ENCODE results near the gene PSMC4. TPM values are rescaled to one million over a fixed set of nuclear protein-coding genes. Genes with fewer than 3 reads are reported as not detected.

The PSMC4 gene
- total and polyA plus RNA-seq, 2 experiments from 2014 or later: 113 to 137 TPM

- Histone ChIP-seq H3K36me3 (ENCODE audit: low read depth) (no peaks in the 10 kb centered on the region), H3K4me3 (no peak overlapping the region), H3K79me2 (ENCODE audit: insufficient read depth) (no peaks in the 10 kb centered on the region), H3K9me3 (ENCODE audit: low read depth) (no peaks in the 10 kb centered on the region), H3F3A (ENCODE audit: insufficient read depth) (no peaks in the 10 kb centered on the region), H3K4me1 (ENCODE audit: insufficient read depth) (no peaks in the 10 kb centered on the region), H3K9ac (no peak overlapping the region), H3K27me3 (replicated peaks; ENCODE audit: insufficient read depth) (peaks cover 5% of the 10 kb centered on the region), H2AFZ (no peak overlapping the region), H3K27ac (no peak overlapping the region), H3K4me2 (ENCODE audit: unreplicated experiment) (no peak overlapping the region), H4K20me1 (ENCODE audit: insufficient read depth) (no peaks in the 10 kb centered on the region), H3K9me2 (ENCODE audit: insufficient read depth) (no peaks in the 10 kb centered on the region)
- DNase-seq: no peak
- in situ Hi-C loops (cut with MboI): no loop called here
- TF ChIP-seq EZH2 (IDR thresholded peaks at IDR 0.05; ENCODE audit: insufficient read depth, poor library complexity, severe bottlenecking) (no peak), EZH2phosphoT487 (IDR thresholded peaks at IDR 0.05; ENCODE audit: insufficient read depth, low read depth) (no peak)
- 3 to 8% methylated on average over 1 of the region's 1 CpG for WGBS, 2 experiments (ENCODE audit: low coverage in 1 of 2, low lambda C conversion rate in 2 of 2, missing lambda C conversion rate in 2 of 2)
These were observed 30.6 kb upstream of the PSMC4 start for GRCh38 chr19:39940221-39940833.

GRCh38 chr19:39941151-39941550 is 29.8 kb upstream of the PSMC4 start:
- H3K9ac ChIP-seq: no peak overlapping the region
- peaks cover 5% of the 10 kb centered on the region for H3K27me3 ChIP-seq (replicated peaks; ENCODE audit: insufficient read depth)
- H3K9me2 ChIP-seq (ENCODE audit: insufficient read depth): no peaks in the 10 kb centered on the region
- H3K79me2 ChIP-seq (ENCODE audit: insufficient read depth): no peaks in the 10 kb centered on the region
- WGBS, 2 experiments (ENCODE audit: low coverage in 1 of 2, low lambda C conversion rate in 2 of 2, missing lambda C conversion rate in 2 of 2): 24 to 31% methylated on average over 6 of the region's 6 CpGs
- H3K4me1 ChIP-seq (ENCODE audit: insufficient read depth): no peaks in the 10 kb centered on the region
- H4K20me1 ChIP-seq (ENCODE audit: insufficient read depth): no peaks in the 10 kb centered on the region
- H3F3A ChIP-seq (ENCODE audit: insufficient read depth): no peaks in the 10 kb centered on the region
- in situ Hi-C loops (cut with MboI): no loop called here
- no peak overlapping the region for H3K4me2 ChIP-seq (ENCODE audit: unreplicated experiment)
- TF ChIP-seq EZH2 (IDR thresholded peaks at IDR 0.05; ENCODE audit: insufficient read depth, poor library complexity, severe bottlenecking): no peak
- no peak for TF ChIP-seq EZH2phosphoT487 (IDR thresholded peaks at IDR 0.05; ENCODE audit: insufficient read depth, low read depth)
- H3K27ac ChIP-seq: no peak overlapping the region
- no peaks in the 10 kb centered on the region for H3K36me3 ChIP-seq (ENCODE audit: low read depth)
- no peak for DNase-seq
- no peaks in the 10 kb centered on the region for H3K9me3 ChIP-seq (ENCODE audit: low read depth)
- H3K4me3 ChIP-seq: no peak overlapping the region
- H2AFZ ChIP-seq: no peak overlapping the region

DNA sequence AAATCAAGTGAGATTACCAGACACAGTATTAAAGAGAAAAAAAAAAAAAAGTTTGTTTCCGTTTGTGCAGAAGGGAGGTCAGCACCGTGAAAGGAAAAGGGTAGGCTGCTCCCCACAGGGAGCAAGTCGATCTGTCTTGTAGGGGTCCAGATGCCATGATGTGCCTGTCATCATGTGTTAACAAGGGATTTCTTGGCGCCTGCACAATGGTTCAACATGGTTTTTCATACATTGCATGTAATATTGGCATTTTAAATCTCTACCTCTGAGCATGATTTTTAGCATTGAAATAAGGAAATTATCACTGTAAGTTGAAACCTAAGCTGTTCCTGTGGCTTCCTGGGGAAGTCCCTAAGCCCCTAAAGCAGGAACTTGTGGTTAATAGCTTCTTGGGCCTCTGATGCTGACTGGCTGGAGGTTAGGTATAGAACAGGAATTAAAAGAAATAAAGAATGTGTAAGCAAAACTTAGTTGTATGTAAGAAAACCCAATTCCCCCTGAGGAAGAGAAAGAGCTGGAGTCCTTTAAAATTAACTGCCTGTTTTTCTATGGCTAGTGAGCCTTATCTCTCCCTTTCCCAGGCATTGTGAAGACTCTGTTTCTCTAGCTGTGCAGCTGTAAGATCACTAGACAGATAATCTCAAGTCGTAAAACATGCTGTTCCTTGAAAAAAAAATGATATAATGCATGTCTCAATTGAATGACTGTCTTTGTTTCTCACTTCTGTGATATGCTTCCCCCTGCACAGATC is 29.2 kb upstream of the PSMC4 start:
- peaks cover 5% of the 10 kb centered on the region for H3K27me3 ChIP-seq (replicated peaks; ENCODE audit: insufficient read depth)
- H3K79me2 ChIP-seq (ENCODE audit: insufficient read depth): no peaks in the 10 kb centered on the region
- H2AFZ ChIP-seq: no peak overlapping the region
- no peak for TF ChIP-seq EZH2phosphoT487 (IDR thresholded peaks at IDR 0.05; ENCODE audit: insufficient read depth, low read depth)
- TF ChIP-seq EZH2 (IDR thresholded peaks at IDR 0.05; ENCODE audit: insufficient read depth, poor library complexity, severe bottlenecking): no peak
- H3F3A ChIP-seq (ENCODE audit: insufficient read depth): peaks cover 4% of the 10 kb centered on the region; the same call in 1 of the 2 replicates
- H3K4me3 ChIP-seq: no peak overlapping the region
- WGBS, 2 experiments (ENCODE audit: low coverage in 1 of 2, low lambda C conversion rate in 2 of 2, missing lambda C conversion rate in 2 of 2): 9 to 12% methylated on average over 5 of the region's 5 CpGs
- no peak overlapping the region for H3K4me2 ChIP-seq (ENCODE audit: unreplicated experiment)
- H3K9ac ChIP-seq: no peak overlapping the region
- H3K4me1 ChIP-seq (ENCODE audit: insufficient read depth): no peaks in the 10 kb centered on the region
- no peak overlapping the region for H3K27ac ChIP-seq
- in situ Hi-C loops (cut with MboI): no loop called here
- H3K9me2 ChIP-seq (ENCODE audit: insufficient read depth): no peaks in the 10 kb centered on the region
- H3K9me3 ChIP-seq (ENCODE audit: low read depth): no peaks in the 10 kb centered on the region
- no peak for DNase-seq
- H3K36me3 ChIP-seq (ENCODE audit: low read depth): no peaks in the 10 kb centered on the region
- H4K20me1 ChIP-seq (ENCODE audit: insufficient read depth): no peaks in the 10 kb centered on the region

DNA sequence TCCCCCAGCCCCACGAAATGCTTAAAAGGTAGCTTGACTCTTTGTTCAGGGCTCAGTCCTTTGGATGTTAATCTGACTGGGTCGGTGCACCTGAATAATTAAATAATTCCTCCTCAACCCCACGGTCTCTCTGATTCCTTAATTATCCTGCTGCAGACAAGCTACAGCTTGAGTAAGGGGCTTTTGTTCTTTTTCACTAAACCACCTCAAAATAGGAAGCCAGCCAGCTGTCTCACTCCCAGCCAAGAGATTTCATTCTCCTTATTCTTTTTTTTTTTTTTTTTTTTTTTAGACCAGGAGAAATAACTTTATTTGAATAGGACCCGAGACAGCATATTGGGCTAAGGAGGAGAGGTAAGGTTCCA is 28.6 kb upstream of the PSMC4 start:
- Histone ChIP-seq H3K4me1 (ENCODE audit: insufficient read depth) (no peaks in the 10 kb centered on the region), H3K9ac (no peak overlapping the region), H3K9me2 (ENCODE audit: insufficient read depth) (no peaks in the 10 kb centered on the region), H4K20me1 (ENCODE audit: insufficient read depth) (no peaks in the 10 kb centered on the region), H3K4me2 (ENCODE audit: unreplicated experiment) (no peak overlapping the region), H3K4me3 (no peak overlapping the region), H3K27ac (no peak overlapping the region), H2AFZ (no peak overlapping the region), H3K36me3 (ENCODE audit: low read depth) (no peaks in the 10 kb centered on the region), H3K79me2 (ENCODE audit: insufficient read depth) (no peaks in the 10 kb centered on the region), H3K9me3 (ENCODE audit: low read depth) (no peaks in the 10 kb centered on the region), H3K27me3 (replicated peaks; ENCODE audit: insufficient read depth) (peaks cover 5% of the 10 kb centered on the region), H3F3A (ENCODE audit: insufficient read depth) (peaks cover 6% of the 10 kb centered on the region; the same call in 1 of the 2 replicates)
- TF ChIP-seq EZH2 (IDR thresholded peaks at IDR 0.05; ENCODE audit: insufficient read depth, poor library complexity, severe bottlenecking): no peak
- no peak for TF ChIP-seq EZH2phosphoT487 (IDR thresholded peaks at IDR 0.05; ENCODE audit: insufficient read depth, low read depth)
- 13 to 18% methylated on average over 4 of the region's 4 CpGs for WGBS, 2 experiments (ENCODE audit: low coverage in 1 of 2, low lambda C conversion rate in 2 of 2, missing lambda C conversion rate in 2 of 2)
- in situ Hi-C loops (cut with MboI): no loop called here
- no peak for DNase-seq

All from GM23248 (cell line).